Cerebellar nuclear complex (tissue), 1 donor: ENCODE data around the gene DYRK1A.

Source experiments
- DNase-seq, 2 experiments: peaks; one replicate each; lab custom pipeline; 2025; lab: John Stamatoyannopoulos, UW

The DYRK1A gene

GRCh38 chr21:37550618-37551330 is 184.2 kb downstream of the DYRK1A start:
- no peak for DNase-seq

- DNase-seq: no peak
Observed at GRCh38 chr21:37551331-37551992, 184.9 kb downstream of the DYRK1A start.

- no peak for DNase-seq
Observed at GRCh38 chr21:37551993-37552355, 185.4 kb downstream of the DYRK1A start.

- no peak for DNase-seq
Observed at GRCh38 chr21:37552496-37553029, 186.0 kb downstream of the DYRK1A start.

- no peak for DNase-seq
Observed at GRCh38 chr21:37553078-37553481, 186.5 kb downstream of the DYRK1A start.

GRCh38 chr21:37554661-37555379 is 188.2 kb downstream of the DYRK1A start:
- no peak for DNase-seq

GRCh38 chr21:37555672-37556261 is 189.2 kb downstream of the DYRK1A start:
- DNase-seq: no peak

GRCh38 chr21:37557261-37557950 is 190.8 kb downstream of the DYRK1A start:
- DNase-seq: no peak

- no peak for DNase-seq
Observed at GRCh38 chr21:37558676-37559211, 192.2 kb downstream of the DYRK1A start.

GRCh38 chr21:37560385-37560784 is 193.8 kb downstream of the DYRK1A start:
- no peak for DNase-seq

- DNase-seq: no peak
Observed at GRCh38 chr21:37561506-37561905, 194.9 kb downstream of the DYRK1A start.

- DNase-seq: no peak
Observed at GRCh38 chr21:37561941-37562919, 195.7 kb downstream of the DYRK1A start.

GRCh38 chr21:37562920-37563640 is 196.5 kb downstream of the DYRK1A start:
- DNase-seq: peak in 1 of 2 experiments; percentile 21

- peak; percentile 16 to 58 for DNase-seq
Observed at GRCh38 chr21:37563641-37564340, 197.2 kb downstream of the DYRK1A start.

- DNase-seq: peak in 1 of 2 experiments; percentile 16
Observed at GRCh38 chr21:37564341-37564923, 197.9 kb downstream of the DYRK1A start.

- no peak for DNase-seq
Observed at GRCh38 chr21:37564924-37565529, 198.5 kb downstream of the DYRK1A start.

GRCh38 chr21:37565530-37566223 is 199.1 kb downstream of the DYRK1A start:
- no peak for DNase-seq
